Astrocyte (in vitro differentiated cells and primary cell): ENCODE data around the gene NOX4. TPM values are rescaled to one million over a fixed set of nuclear protein-coding genes. Genes with fewer than 3 reads are reported as not detected.
"Not testable (repeated sequence)": the region's sequence is repeated elsewhere in the genome, so short reads cannot be mapped to it uniquely, and the experiment has no call there.

Experiments
- DNase-seq: peaks from one replicate; pipeline ENCODE4 v3.0.0-alpha.2; 2010; ENCODE audit warnings: low read depth
- FAIRE-seq: peaks from 2 replicates; lab custom pipeline; 2011; peaks lifted over from hg19 to GRCh38; lab: Jason Lieb, UNC
- H2AFZ ChIP-seq: 2 replicates; pipeline ENCODE4 v1.6.0; 2012; ENCODE audit warnings: low read depth, low read length, inconsistent platforms
- H3K27ac ChIP-seq: 2 replicates; pipeline ENCODE4 v1.5.1; 2011; ENCODE audit warnings: low read depth, low read length, inconsistent platforms
- H3K27me3 ChIP-seq: 2 replicates; pipeline ENCODE4 v1.6.0; 2011; ENCODE audit warnings: low read length, inconsistent platforms; ENCODE audit not compliant: insufficient read depth
- H3K36me3 ChIP-seq: 2 replicates; pipeline ENCODE4 v1.5.1; 2011; ENCODE audit warnings: low read length, inconsistent platforms; ENCODE audit not compliant: insufficient read depth
- H3K4me1 ChIP-seq: 2 replicates; pipeline ENCODE4 v1.5.1; 2011; ENCODE audit warnings: low read length, inconsistent platforms; ENCODE audit not compliant: insufficient read depth
- H3K4me2 ChIP-seq: 2 replicates; pipeline ENCODE4 v1.6.0; 2012; ENCODE audit warnings: low read length, inconsistent platforms
- H3K4me3 ChIP-seq: 2 replicates; pipeline ENCODE4 v1.5.1; 2011; ENCODE audit warnings: low read depth, mild to moderate bottlenecking, low read length, inconsistent platforms; ENCODE audit not compliant: insufficient read depth
- H3K79me2 ChIP-seq: 2 replicates; pipeline ENCODE4 v1.6.0; 2012; ENCODE audit warnings: mild to moderate bottlenecking, low read length, inconsistent platforms; ENCODE audit not compliant: insufficient read depth
- H3K9ac ChIP-seq: 2 replicates; pipeline ENCODE4 v1.6.0; 2012; ENCODE audit warnings: mild to moderate bottlenecking, low read length, inconsistent platforms
- H3K9me3 ChIP-seq: 2 replicates; pipeline ENCODE4 v1.5.1; 2012; ENCODE audit warnings: low read depth, mild to moderate bottlenecking, low read length, inconsistent platforms; ENCODE audit not compliant: insufficient read depth
- H4K20me1 ChIP-seq: 2 replicates; pipeline ENCODE4 v1.6.0; 2012; ENCODE audit warnings: low read length, inconsistent platforms; ENCODE audit not compliant: insufficient read depth
- H3K27ac Mint-ChIP-seq: one replicate; pipeline ENCODE4 v1.8.0; 2021; ENCODE audit warnings: mild to moderate bottlenecking, mixed read lengths; ENCODE audit not compliant: unreplicated experiment
- H3K27me3 Mint-ChIP-seq: one replicate; pipeline ENCODE4 v1.8.0; 2021; ENCODE audit warnings: low read depth, mixed read lengths; ENCODE audit not compliant: unreplicated experiment
- H3K36me3 Mint-ChIP-seq: one replicate; pipeline ENCODE4 v1.8.0; 2021; ENCODE audit warnings: low read depth, mixed read lengths; ENCODE audit not compliant: unreplicated experiment
- H3K4me1 Mint-ChIP-seq: one replicate; pipeline ENCODE4 v1.8.0; 2021; ENCODE audit warnings: low read depth, mixed read lengths; ENCODE audit not compliant: unreplicated experiment
- H3K4me3 Mint-ChIP-seq: one replicate; pipeline ENCODE4 v1.8.0; 2021; ENCODE audit warnings: mild to moderate bottlenecking, moderate library complexity, mixed read lengths; ENCODE audit not compliant: unreplicated experiment
- H3K9me3 Mint-ChIP-seq: one replicate; pipeline ENCODE4 v1.8.0; 2021; ENCODE audit warnings: mild to moderate bottlenecking, mixed read lengths; ENCODE audit not compliant: unreplicated experiment
- CTCF ChIP-seq: IDR thresholded peaks from 2 replicates; pipeline ENCODE4 v1.5.1; 2011; ENCODE audit warnings: low read depth, mild to moderate bottlenecking, inconsistent platforms, low read length, moderate library complexity; ENCODE audit not compliant: insufficient read depth
- EZH2 ChIP-seq: IDR thresholded peaks from 2 replicates; pipeline ENCODE4 v1.6.1; 2012; ENCODE audit warnings: mild to moderate bottlenecking, low read length, inconsistent platforms; ENCODE audit not compliant: insufficient read depth
- total RNA-seq: library from RNA; stranded (reverse); gene quantifications from 2 replicates; pipeline ENCODE4 v1.2.1, GENCODE V29; 2021

The NOX4 gene
- total RNA-seq, 1 donor from 2014 or later = 36.5 TPM

DNA sequence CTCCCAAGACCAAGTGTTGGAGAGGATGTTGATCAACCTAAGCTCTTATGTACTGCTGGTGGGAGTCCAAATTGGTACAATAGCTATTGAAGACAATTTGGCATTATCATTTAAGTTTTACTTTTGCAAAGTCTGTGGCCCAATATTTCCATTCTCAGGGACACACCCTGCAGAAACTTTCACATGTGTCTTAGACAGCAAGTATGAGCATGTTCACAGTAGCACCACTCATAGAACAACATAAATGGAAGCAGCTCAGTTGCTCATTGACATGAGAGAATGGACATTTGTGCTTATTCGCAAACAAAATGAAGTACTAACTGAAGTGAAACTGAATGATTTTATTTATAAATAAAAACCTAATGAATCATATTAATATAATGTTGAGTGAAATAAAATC lies 135.5 kb downstream of the NOX4 start:
- Histone ChIP-seq H3K4me2 (no peak overlapping the region), H3K4me1 (no peaks in the 10 kb centered on the region), H4K20me1 (no peaks in the 10 kb centered on the region), H3K9ac (no peak overlapping the region), H3K36me3 (peaks cover 3% of the 10 kb centered on the region), H3K27ac (no peak overlapping the region), H3K79me2 (no peaks in the 10 kb centered on the region), H3K27me3 (no peaks in the 10 kb centered on the region), H2AFZ (no peak overlapping the region), H3K9me3 (no peaks in the 10 kb centered on the region), H3K4me3 (no peak overlapping the region)
- H3K36me3 Mint-ChIP-seq = peaks cover 2% of the 10 kb centered on the region
- H3K4me1 Mint-ChIP-seq = no peaks in the 10 kb centered on the region
- H3K9me3 Mint-ChIP-seq = no peaks in the 10 kb centered on the region
- no peaks in the 10 kb centered on the region for H3K27me3 Mint-ChIP-seq
- FAIRE-seq (peak; percentile 29), DNase-seq (no peak)
- H3K27ac Mint-ChIP-seq = no peak overlapping the region
- no peak overlapping the region for H3K4me3 Mint-ChIP-seq
- no peak for TF ChIP-seq EZH2
- TF ChIP-seq CTCF = no peak

- H4K20me1 ChIP-seq, H3K27ac Mint-ChIP-seq, H3K9ac ChIP-seq, H3K36me3 ChIP-seq, H3K4me3 ChIP-seq, H3K4me1 Mint-ChIP-seq, H3K9me3 Mint-ChIP-seq, H3K27ac ChIP-seq, H3K4me3 Mint-ChIP-seq, DNase-seq, H3K9me3 ChIP-seq, H3K4me1 ChIP-seq, H2AFZ ChIP-seq, H3K27me3 ChIP-seq, H3K79me2 ChIP-seq, H3K36me3 Mint-ChIP-seq, H3K27me3 Mint-ChIP-seq, H3K4me2 ChIP-seq: not testable (repeated sequence)
- FAIRE-seq = peak; percentile 45
Measured at GRCh38 chr11:89354513-89354912, 136.7 kb downstream of the NOX4 start.

DNA sequence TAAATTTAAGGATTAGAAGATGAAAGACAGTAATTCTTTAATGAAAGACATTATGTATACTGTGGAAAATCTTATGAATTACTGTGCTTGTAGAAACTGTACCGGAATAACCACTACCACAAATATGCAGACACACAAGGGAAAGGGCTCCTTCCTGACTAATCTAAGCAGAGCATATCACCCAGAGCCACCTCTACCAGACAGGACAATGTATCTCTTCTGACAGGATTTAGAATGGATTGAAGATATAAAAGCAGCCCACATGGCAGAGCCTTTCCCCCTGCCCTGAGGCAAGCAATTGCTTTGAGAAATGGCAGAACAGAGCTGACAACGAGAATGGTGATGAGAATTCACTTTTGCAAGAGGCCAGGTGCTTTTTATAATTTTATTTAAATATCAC lies 144.1 kb downstream of the NOX4 start:
- Histone ChIP-seq H3K4me2 (no peak overlapping the region), H3K4me1 (no peaks in the 10 kb centered on the region), H3K4me3 (no peak overlapping the region), H3K27me3 (no peaks in the 10 kb centered on the region), H2AFZ (no peak overlapping the region), H3K9ac (no peak overlapping the region), H3K79me2 (no peaks in the 10 kb centered on the region), H4K20me1 (no peaks in the 10 kb centered on the region), H3K36me3 (peaks cover 3% of the 10 kb centered on the region), H3K9me3 (no peaks in the 10 kb centered on the region), H3K27ac (no peak overlapping the region)
- H3K4me1 Mint-ChIP-seq = peaks cover 34% of the 10 kb centered on the region
- TF ChIP-seq CTCF (no peak), EZH2 (no peak)
- H3K9me3 Mint-ChIP-seq = no peaks in the 10 kb centered on the region
- H3K27ac Mint-ChIP-seq = peak overlapping the region; percentile 83
- no peak for FAIRE-seq
- no peak overlapping the region for H3K4me3 Mint-ChIP-seq
- no peaks in the 10 kb centered on the region for H3K27me3 Mint-ChIP-seq
- H3K36me3 Mint-ChIP-seq = peaks cover 8% of the 10 kb centered on the region
- DNase-seq = peak; percentile 90
